GM06990 (cell line): ENCODE results near the gene NLRP1.

Source experiments
- DNase-seq: peaks from one replicate; pipeline ENCODE4 v3.0.0-alpha.2; 2011; ENCODE audit not compliant: insufficient read length; ENCODE audit errors: extremely low read depth
- H3K27me3 ChIP-seq: replicated peaks from 2 replicates; pipeline ENCODE4 v1.6.0; 2011; ENCODE audit warnings: low read length; ENCODE audit not compliant: control insufficient read depth, insufficient read depth
- H3K36me3 ChIP-seq: 2 replicates; pipeline ENCODE4 v1.5.1; 2011; ENCODE audit warnings: low read length; ENCODE audit not compliant: control insufficient read depth, insufficient read depth
- H3K4me3 ChIP-seq: replicated peaks from 2 replicates; pipeline ENCODE4 v1.5.1; 2011; ENCODE audit warnings: low read depth, mild to moderate bottlenecking, control low read depth, low read length
- TF ChIP-seq, protein P1 (sequence below): IDR thresholded peaks from 2 replicates; pipeline ENCODE4 v1.5.1; 2011; ENCODE audit warnings: low read length, control low read depth, mild to moderate bottlenecking, inconsistent platforms; ENCODE audit not compliant: insufficient read depth, poor library complexity, severe bottlenecking

Gene NLRP1

GRCh38 chr17:5598457-5598856, 14.1 kb upstream of the NLRP1 start:
- DNase-seq: no peak
- H3K36me3 ChIP-seq: no peaks in the 10 kb centered on the region
- H3K4me3 ChIP-seq: no peak overlapping the region
- TF ChIP-seq, protein P1, sequence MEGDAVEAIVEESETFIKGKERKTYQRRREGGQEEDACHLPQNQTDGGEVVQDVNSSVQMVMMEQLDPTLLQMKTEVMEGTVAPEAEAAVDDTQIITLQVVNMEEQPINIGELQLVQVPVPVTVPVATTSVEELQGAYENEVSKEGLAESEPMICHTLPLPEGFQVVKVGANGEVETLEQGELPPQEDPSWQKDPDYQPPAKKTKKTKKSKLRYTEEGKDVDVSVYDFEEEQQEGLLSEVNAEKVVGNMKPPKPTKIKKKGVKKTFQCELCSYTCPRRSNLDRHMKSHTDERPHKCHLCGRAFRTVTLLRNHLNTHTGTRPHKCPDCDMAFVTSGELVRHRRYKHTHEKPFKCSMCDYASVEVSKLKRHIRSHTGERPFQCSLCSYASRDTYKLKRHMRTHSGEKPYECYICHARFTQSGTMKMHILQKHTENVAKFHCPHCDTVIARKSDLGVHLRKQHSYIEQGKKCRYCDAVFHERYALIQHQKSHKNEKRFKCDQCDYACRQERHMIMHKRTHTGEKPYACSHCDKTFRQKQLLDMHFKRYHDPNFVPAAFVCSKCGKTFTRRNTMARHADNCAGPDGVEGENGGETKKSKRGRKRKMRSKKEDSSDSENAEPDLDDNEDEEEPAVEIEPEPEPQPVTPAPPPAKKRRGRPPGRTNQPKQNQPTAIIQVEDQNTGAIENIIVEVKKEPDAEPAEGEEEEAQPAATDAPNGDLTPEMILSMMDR: no peak
- no peaks in the 10 kb centered on the region; the same call in 1 of the 2 replicates for H3K27me3 ChIP-seq

DNA sequence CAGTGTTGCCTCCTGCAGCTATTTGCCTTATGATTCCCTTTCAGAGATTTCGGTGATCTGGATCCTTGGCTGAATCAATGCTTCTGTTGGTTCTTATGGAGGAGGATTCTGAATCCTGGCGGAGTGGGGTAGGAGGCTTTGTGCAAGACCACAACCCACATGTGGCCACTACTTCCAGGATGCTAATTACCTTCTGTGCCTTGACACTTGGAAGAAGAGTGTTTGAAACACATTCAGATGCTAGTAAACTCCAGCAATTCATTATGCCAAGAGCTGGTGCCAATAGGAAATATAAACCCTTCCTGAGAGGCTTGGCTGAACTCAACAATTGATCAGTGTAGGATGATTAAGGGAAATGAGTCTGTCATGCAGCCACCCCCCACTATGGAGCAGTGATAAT, 12.1 kb upstream of the NLRP1 start:
- DNase-seq: no peak
- no peak overlapping the region for H3K4me3 ChIP-seq
- TF ChIP-seq, protein P1: no peak
- no peaks in the 10 kb centered on the region for H3K36me3 ChIP-seq
- no peaks in the 10 kb centered on the region; the same call in 1 of the 2 replicates for H3K27me3 ChIP-seq

GRCh38 chr17:5595831-5596230, 11.5 kb upstream of the NLRP1 start:
- Histone ChIP-seq H3K36me3 (no peaks in the 10 kb centered on the region), H3K27me3 (no peaks in the 10 kb centered on the region; the same call in 1 of the 2 replicates), H3K4me3 (no peak overlapping the region)
- TF ChIP-seq, protein P1: no peak
- DNase-seq: no peak

GRCh38 chr17:5592382-5592781, 8.1 kb upstream of the NLRP1 start:
- TF ChIP-seq, protein P1: peak; percentile 37
- DNase-seq: no peak
- Histone ChIP-seq H3K27me3 (no peaks in the 10 kb centered on the region; the same call in 1 of the 2 replicates), H3K36me3 (no peaks in the 10 kb centered on the region), H3K4me3 (no peak overlapping the region)

- TF ChIP-seq, protein P1: no peak
- no peaks in the 10 kb centered on the region; the same call in 1 of the 2 replicates for H3K27me3 ChIP-seq
- no peaks in the 10 kb centered on the region for H3K36me3 ChIP-seq
- no peak for DNase-seq
- H3K4me3 ChIP-seq: no peak overlapping the region
These were observed 7.7 kb upstream of the NLRP1 start for GRCh38 chr17:5591966-5592365.

DNA sequence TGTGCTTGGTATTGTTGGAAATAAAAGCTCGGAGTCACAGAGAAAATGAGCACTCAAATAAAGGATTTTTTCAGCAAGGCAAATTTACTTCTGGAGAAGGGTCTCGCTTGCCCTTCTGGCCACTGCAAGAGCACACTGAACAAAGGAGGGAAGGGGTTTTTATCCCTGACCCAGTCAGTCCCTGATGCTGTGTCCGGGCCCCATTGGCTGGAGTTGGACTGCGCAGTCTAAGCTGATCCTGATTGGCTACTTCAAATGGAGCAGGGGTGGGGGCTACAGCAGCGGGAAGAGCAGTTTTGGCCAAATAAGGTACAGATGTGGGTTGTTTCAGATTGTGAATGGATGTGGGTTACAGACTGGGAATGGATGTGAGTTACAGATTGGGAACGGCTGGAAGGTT, 4.3 kb upstream of the NLRP1 start:
- DNase-seq: no peak
- TF ChIP-seq, protein P1: no peak
- Histone ChIP-seq H3K36me3 (no peaks in the 10 kb centered on the region), H3K4me3 (no peak overlapping the region), H3K27me3 (no peaks in the 10 kb centered on the region)
